Thyroid gland (tissue), 4 donors: ENCODE measurements around the gene RTP5.

Experiments used
- POLR2A ChIP-seq, 2 donors: fragments of 450-650 bp; IDR thresholded peaks; one replicate each; pipeline ENCODE4 v1.6.1; 2017; ENCODE audit warnings: antibody characterized with exemption in 2 of 2, mild to moderate bottlenecking in 2 of 2, moderate library complexity in 1 of 2
- TF ChIP-seq, protein P1 (sequence below), 6 experiments: fragments of 200-600 bp in 3 of 6; fragments of 450-650 bp in 3 of 6; sonication (generic) in 3 of 6; IDR thresholded peaks; one replicate each; pipeline ENCODE4 v1.5.1; 2016 to 2019; ENCODE audit warnings: antibody characterized with exemption in 6 of 6, mild to moderate bottlenecking in 2 of 6, inconsistent platforms in 1 of 6, moderate library complexity in 1 of 6

DNA sequence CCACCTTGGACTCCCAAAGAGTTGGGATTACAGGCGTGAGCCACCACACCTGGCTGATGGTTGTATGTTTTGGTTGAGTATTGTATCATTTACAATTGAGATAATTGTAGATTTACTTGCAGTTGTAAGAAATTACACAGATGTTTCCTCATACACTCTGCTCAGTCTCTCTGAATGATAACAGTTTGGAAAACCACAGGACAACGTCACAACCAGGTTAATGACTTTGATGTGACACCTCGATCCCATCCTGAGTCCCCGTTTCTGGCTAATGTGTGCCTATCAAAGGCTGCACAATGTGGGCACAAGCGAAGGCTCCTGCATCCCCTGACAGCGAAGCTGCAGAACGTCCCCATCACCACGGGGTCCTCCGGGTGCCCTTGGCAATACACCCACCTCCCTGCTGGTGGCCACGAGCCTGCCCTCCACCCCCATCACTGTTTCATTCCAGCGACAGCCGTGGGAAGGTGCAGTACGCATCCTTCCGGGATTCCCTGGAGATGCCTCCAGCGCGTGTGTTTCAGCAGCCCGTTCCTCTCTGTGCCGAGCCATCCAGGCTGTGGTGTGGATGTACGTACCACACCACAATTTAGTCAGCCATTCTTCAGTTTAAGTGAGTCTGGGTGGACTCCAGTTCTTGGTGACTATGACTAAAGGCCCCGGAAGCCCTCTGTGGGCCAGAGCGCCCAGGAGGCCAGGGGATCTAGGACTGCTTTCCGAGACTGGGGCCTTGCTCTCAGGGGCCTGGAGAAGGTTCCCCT lies 6.6 kb upstream of the RTP5 start:
- TF ChIP-seq, protein P1, sequence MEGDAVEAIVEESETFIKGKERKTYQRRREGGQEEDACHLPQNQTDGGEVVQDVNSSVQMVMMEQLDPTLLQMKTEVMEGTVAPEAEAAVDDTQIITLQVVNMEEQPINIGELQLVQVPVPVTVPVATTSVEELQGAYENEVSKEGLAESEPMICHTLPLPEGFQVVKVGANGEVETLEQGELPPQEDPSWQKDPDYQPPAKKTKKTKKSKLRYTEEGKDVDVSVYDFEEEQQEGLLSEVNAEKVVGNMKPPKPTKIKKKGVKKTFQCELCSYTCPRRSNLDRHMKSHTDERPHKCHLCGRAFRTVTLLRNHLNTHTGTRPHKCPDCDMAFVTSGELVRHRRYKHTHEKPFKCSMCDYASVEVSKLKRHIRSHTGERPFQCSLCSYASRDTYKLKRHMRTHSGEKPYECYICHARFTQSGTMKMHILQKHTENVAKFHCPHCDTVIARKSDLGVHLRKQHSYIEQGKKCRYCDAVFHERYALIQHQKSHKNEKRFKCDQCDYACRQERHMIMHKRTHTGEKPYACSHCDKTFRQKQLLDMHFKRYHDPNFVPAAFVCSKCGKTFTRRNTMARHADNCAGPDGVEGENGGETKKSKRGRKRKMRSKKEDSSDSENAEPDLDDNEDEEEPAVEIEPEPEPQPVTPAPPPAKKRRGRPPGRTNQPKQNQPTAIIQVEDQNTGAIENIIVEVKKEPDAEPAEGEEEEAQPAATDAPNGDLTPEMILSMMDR (IDR thresholded peaks at IDR 0.05) = no peak
- no peak for TF ChIP-seq POLR2A (IDR thresholded peaks at IDR 0.05)
